Stimulated activated CD4-positive, alpha-beta T cell treated with anti-CD3 and anti-CD28 coated beads, Interleukin-4, amount 100 ng/mL, for 4 hours (primary cell): ENCODE measurements around the gene TMEM94.
"Not testable (repeated sequence)": the region's sequence is repeated elsewhere in the genome, so short reads cannot be mapped to it uniquely, and the experiment has no call there.

ENCODE experiments used
- DNase-seq, 2 experiments: peaks; one replicate each; pipeline ENCODE4 v3.0.0-alpha.2; 2020

The TMEM94 gene

GRCh38 chr17:75445896-75446295 is 10.5 kb upstream of the TMEM94 start:
- not testable (repeated sequence) for DNase-seq

GRCh38 chr17:75447951-75448856 is 8.2 kb upstream of the TMEM94 start:
- no peak for DNase-seq

- DNase-seq = no peak
Measured at GRCh38 chr17:75450270-75450669, 6.2 kb upstream of the TMEM94 start.

- no peak for DNase-seq
Measured at GRCh38 chr17:75454193-75454592, 2.2 kb upstream of the TMEM94 start.

- not testable (repeated sequence) for DNase-seq
Measured at GRCh38 chr17:75454672-75455071, 1.8 kb upstream of the TMEM94 start.

- DNase-seq = no peak
Measured at GRCh38 chr17:75456039-75456416, 407 bp upstream of the TMEM94 start.

GRCh38 chr17:75457047-75457654 is 716 bp downstream of the TMEM94 start:
- DNase-seq = peak in 1 of 2 experiments; percentile 6

- DNase-seq = no peak
Measured at GRCh38 chr17:75459246-75459589, 2.8 kb downstream of the TMEM94 start.

- no peak for DNase-seq
Measured at GRCh38 chr17:75459590-75460267, 3.3 kb downstream of the TMEM94 start.

GRCh38 chr17:75460295-75460694 is 3.9 kb downstream of the TMEM94 start:
- DNase-seq = no peak

GRCh38 chr17:75463603-75464002 is 7.2 kb downstream of the TMEM94 start:
- no peak for DNase-seq

- no peak for DNase-seq
Measured at GRCh38 chr17:75465039-75465438, 8.6 kb downstream of the TMEM94 start.

- no peak for DNase-seq
Measured at GRCh38 chr17:75468291-75468754, 11.9 kb downstream of the TMEM94 start.

- no peak for DNase-seq
Measured at GRCh38 chr17:75468779-75469373, 12.4 kb downstream of the TMEM94 start.

GRCh38 chr17:75471207-75471606 is 14.8 kb downstream of the TMEM94 start:
- DNase-seq = no peak

- DNase-seq = no peak
Measured at GRCh38 chr17:75472119-75472518, 15.7 kb downstream of the TMEM94 start.

GRCh38 chr17:75473246-75473645 is 16.8 kb downstream of the TMEM94 start:
- DNase-seq = no peak

GRCh38 chr17:75474736-75475135 is 18.3 kb downstream of the TMEM94 start:
- DNase-seq = no peak

- no peak for DNase-seq
Measured at GRCh38 chr17:75475144-75475835, 18.9 kb downstream of the TMEM94 start.

- DNase-seq = no peak
Measured at GRCh38 chr17:75475851-75476250, 19.4 kb downstream of the TMEM94 start.

- no peak for DNase-seq
Measured at GRCh38 chr17:75476271-75476671, 19.8 kb downstream of the TMEM94 start.

- no peak for DNase-seq
Measured at GRCh38 chr17:75476752-75477489, 20.5 kb downstream of the TMEM94 start.
